PC-9 (cell line): ENCODE measurements around the gene IL4R. TPM values are rescaled to one million over a fixed set of nuclear protein-coding genes. Genes with fewer than 3 reads are reported as not detected.

Experiments
- BruUV-seq: library from RNA; stranded (reverse); fragments of 400-500 nt; replicated peaks from 2 replicates; lab custom pipeline; 2021; lab: Mats Ljungman, UMichigan
- CTCF ChIA-PET: fragments of 300-600 bp; sonication (Branson Sonifier 250); formaldehyde crosslinking; loops from one replicate; lab custom pipeline; 2022; ENCODE audit warnings: antibody characterized with exemption; lab: Charles Lee
- POLR2A ChIA-PET: fragments of 300-600 bp; sonication (Branson Sonifier 250); formaldehyde crosslinking; loops from one replicate; lab custom pipeline; 2022; ENCODE audit warnings: antibody characterized with exemption; ENCODE audit not compliant: unreplicated experiment; lab: Charles Lee
- DNase-seq, 2 experiments: peaks; one replicate each; pipeline versions ENCODE4 v3.0.0 to v3.0.0-alpha.2; 2015 to 2022; ENCODE audit warnings: mixed read lengths in 1 of 2
- H2AFZ ChIP-seq: fragments of 200-600 bp; sonication (generic); 2 replicates; pipeline ENCODE4 v1.8.1; 2017; ENCODE audit warnings: antibody characterized with exemption
- H3F3A ChIP-seq: fragments of 200-600 bp; sonication (generic); 2 replicates; pipeline ENCODE4 v1.8.1; 2017; ENCODE audit warnings: antibody characterized with exemption, mild to moderate bottlenecking, low read depth; ENCODE audit not compliant: insufficient read depth
- H3K27ac ChIP-seq: fragments of 200-600 bp; sonication (generic); 2 replicates; pipeline ENCODE4 v1.6.1; 2016; ENCODE audit warnings: mixed run types
- H3K27me3 ChIP-seq: fragments of 200-600 bp; sonication (generic); 2 replicates; pipeline ENCODE4 v1.6.1; 2016; ENCODE audit warnings: low read depth, mixed run types; ENCODE audit not compliant: insufficient read depth
- H3K36me3 ChIP-seq: fragments of 200-600 bp; sonication (generic); 2 replicates; pipeline ENCODE4 v1.6.1; 2016; ENCODE audit warnings: low read depth, mixed run types
- H3K4me1 ChIP-seq: fragments of 200-600 bp; sonication (generic); replicated peaks from 2 replicates; pipeline ENCODE4 v1.6.1; 2016; ENCODE audit warnings: mixed run types; ENCODE audit not compliant: insufficient read depth
- H3K4me2 ChIP-seq: fragments of 200-600 bp; sonication (generic); 2 replicates; pipeline ENCODE4 v1.6.1; 2017; ENCODE audit warnings: mixed run types
- H3K4me3 ChIP-seq: fragments of 200-600 bp; sonication (generic); 2 replicates; pipeline ENCODE4 v1.6.1; 2016; ENCODE audit warnings: mixed run types
- H3K79me2 ChIP-seq: fragments of 200-600 bp; sonication (generic); 2 replicates; pipeline ENCODE4 v1.6.1; 2017; ENCODE audit warnings: low read depth, mixed run types
- H3K9me2 ChIP-seq: fragments of 200-600 bp; sonication (generic); 2 replicates; pipeline ENCODE4 v1.8.1; 2017; ENCODE audit warnings: mild to moderate bottlenecking; ENCODE audit not compliant: insufficient read depth
- H3K9me3 ChIP-seq: fragments of 200-600 bp; sonication (generic); 2 replicates; pipeline ENCODE4 v1.8.1; 2016; ENCODE audit warnings: low read depth; ENCODE audit not compliant: insufficient read depth
- H4K20me1 ChIP-seq: fragments of 200-600 bp; sonication (generic); 2 replicates; pipeline ENCODE4 v1.8.1; 2017; ENCODE audit not compliant: insufficient read depth
- CTCF ChIP-seq: fragments of 200-600 bp; sonication (generic); conservative IDR thresholded peaks from 2 replicates; pipeline ENCODE4 v1.6.1; 2017; ENCODE audit warnings: mixed run types, antibody characterized with exemption, mild to moderate bottlenecking, moderate library complexity
- EZH2 ChIP-seq: fragments of 200-600 bp; sonication (generic); IDR thresholded peaks from 2 replicates; pipeline ENCODE4 v1.8.0; 2017; ENCODE audit warnings: antibody characterized with exemption, low read depth
- intact Hi-C: fragments of 100-400 bp; cut with micrococcal nuclease; formaldehyde crosslinking; loops from one replicate; pipeline ENCODE4 v1.10.0; 2022; ENCODE audit not compliant: unreplicated experiment
- total RNA-seq: library from RNA; stranded (reverse); gene quantifications from 2 replicates; pipeline ENCODE4 v1.2.3, GENCODE V29; 2021

Gene IL4R
- total RNA-seq, 1 experiment from 2014 or later, result 76.5 TPM

DNA sequence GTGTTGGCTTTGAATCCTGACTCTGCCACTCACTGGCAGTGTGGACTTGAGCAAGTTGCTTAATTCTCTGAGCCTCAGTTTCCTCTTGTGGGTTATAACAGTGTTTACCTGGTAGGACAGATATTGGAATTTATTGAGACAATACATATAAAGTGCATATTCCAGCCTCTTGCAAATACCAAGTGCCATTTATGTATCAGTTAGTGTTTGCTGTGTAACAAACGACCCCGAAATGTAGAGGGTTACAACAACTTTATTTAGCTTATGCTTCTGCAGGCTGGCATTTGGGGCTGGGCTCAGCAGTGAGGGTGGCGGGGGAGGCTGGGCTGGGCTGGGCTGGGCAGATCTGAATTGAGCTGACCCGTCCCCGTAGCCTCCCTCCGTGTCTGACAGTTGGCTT, 45.8 kb downstream of the IL4R start:
- no TSS peak for BruUV-seq
- Histone ChIP-seq H3K27me3 (no peaks in the 10 kb centered on the region), H2AFZ (no peak overlapping the region), H3F3A (peaks cover 22% of the 10 kb centered on the region), H3K4me2 (no peak overlapping the region), H3K27ac (no peak overlapping the region), H3K36me3 (peaks cover 34% of the 10 kb centered on the region), H3K4me1 (peaks cover 19% of the 10 kb centered on the region), H3K9me2 (no peaks in the 10 kb centered on the region), H4K20me1 (no peaks in the 10 kb centered on the region), H3K9me3 (no peaks in the 10 kb centered on the region), H3K79me2 (no peaks in the 10 kb centered on the region), H3K4me3 (no peak overlapping the region)
- ChIA-PET CTCF (no interaction called here), POLR2A (no interaction called here)
- intact Hi-C loops, result no loop called here
- DNase-seq, result no peak
- TF ChIP-seq CTCF (no peak), EZH2 (no peak)

DNA sequence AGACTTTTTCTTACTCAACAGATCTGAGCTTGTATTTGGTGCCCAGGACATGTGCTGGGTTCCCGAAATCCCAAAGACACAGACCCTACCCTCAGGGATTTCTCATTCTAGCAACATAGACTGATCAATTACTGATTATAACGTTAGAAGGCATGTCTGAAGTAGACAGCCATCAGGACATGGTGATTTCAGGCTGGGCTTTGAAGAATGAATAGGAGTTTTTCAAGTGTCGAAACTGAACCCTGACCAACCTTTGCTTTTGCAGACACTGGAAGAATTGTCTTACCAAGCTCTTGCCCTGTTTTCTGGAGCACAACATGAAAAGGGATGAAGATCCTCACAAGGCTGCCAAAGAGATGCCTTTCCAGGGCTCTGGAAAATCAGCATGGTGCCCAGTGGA, 48.2 kb downstream of the IL4R start:
- no TSS peak for BruUV-seq
- POLR2A ChIA-PET, result interaction anchor here (0.6 kb wide), 1 partner anchor 60 kb away, joined by 3 read pairs; no protein-coding TSS in a partner anchor
- Histone ChIP-seq H3K27me3 (no peaks in the 10 kb centered on the region), H3K79me2 (no peaks in the 10 kb centered on the region), H3F3A (peaks cover 35% of the 10 kb centered on the region), H3K4me1 (peaks cover 36% of the 10 kb centered on the region), H3K27ac (no peak overlapping the region), H3K9me3 (no peaks in the 10 kb centered on the region), H3K4me3 (no peak overlapping the region), H3K9me2 (no peaks in the 10 kb centered on the region), H4K20me1 (no peaks in the 10 kb centered on the region), H3K4me2 (no peak overlapping the region), H2AFZ (no peak overlapping the region), H3K36me3 (peaks cover 26% of the 10 kb centered on the region)
- TF ChIP-seq CTCF (no peak), EZH2 (no peak)
- CTCF ChIA-PET, result no interaction called here
- DNase-seq, result no peak
- intact Hi-C loops, result no loop called here

DNA sequence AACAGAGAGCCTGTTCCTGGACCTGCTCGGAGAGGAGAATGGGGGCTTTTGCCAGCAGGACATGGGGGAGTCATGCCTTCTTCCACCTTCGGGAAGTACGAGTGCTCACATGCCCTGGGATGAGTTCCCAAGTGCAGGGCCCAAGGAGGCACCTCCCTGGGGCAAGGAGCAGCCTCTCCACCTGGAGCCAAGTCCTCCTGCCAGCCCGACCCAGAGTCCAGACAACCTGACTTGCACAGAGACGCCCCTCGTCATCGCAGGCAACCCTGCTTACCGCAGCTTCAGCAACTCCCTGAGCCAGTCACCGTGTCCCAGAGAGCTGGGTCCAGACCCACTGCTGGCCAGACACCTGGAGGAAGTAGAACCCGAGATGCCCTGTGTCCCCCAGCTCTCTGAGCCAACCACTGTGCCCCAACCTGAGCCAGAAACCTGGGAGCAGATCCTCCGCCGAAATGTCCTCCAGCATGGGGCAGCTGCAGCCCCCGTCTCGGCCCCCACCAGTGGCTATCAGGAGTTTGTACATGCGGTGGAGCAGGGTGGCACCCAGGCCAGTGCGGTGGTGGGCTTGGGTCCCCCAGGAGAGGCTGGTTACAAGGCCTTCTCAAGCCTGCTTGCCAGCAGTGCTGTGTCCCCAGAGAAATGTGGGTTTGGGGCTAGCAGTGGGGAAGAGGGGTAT, 48.9 kb downstream of the IL4R start:
- Histone ChIP-seq H3K9me3 (no peaks in the 10 kb centered on the region), H3F3A (peaks cover 33% of the 10 kb centered on the region), H3K36me3 (peaks cover 26% of the 10 kb centered on the region), H3K79me2 (no peaks in the 10 kb centered on the region), H3K4me2 (no peak overlapping the region), H3K9me2 (no peaks in the 10 kb centered on the region), H4K20me1 (no peaks in the 10 kb centered on the region), H3K4me1 (peaks cover 36% of the 10 kb centered on the region), H3K27ac (peak overlapping the region; percentile 3; the same call in 1 of the 2 replicates), H3K4me3 (no peak overlapping the region), H2AFZ (no peak overlapping the region), H3K27me3 (no peaks in the 10 kb centered on the region)
- DNase-seq, result no peak
- TF ChIP-seq CTCF, result no peak
- TF ChIP-seq EZH2, result no peak
- intact Hi-C loops, result no loop called here
- ChIA-PET POLR2A (interaction anchor here (0.6 kb wide), 1 partner anchor 61 kb away, joined by 3 read pairs; no protein-coding TSS in a partner anchor), CTCF (no interaction called here)
- BruUV-seq, result no TSS peak
